Right renal cortex interstitium (tissue), 3 donors: ENCODE results near the gene CLSTN2. TPM values are rescaled to one million over a fixed set of nuclear protein-coding genes. Genes with fewer than 3 reads are reported as not detected.
A peak's percentile ranks its signal among the peaks of the same experiment; 100 is the strongest.

Source experiments
- DNase-seq, 3 donors: peaks; one replicate each; pipeline ENCODE4 v3.0.0-alpha.2; 2013; ENCODE audit warnings: low read depth in 3 of 3, low spot score in 2 of 3
- polyA plus RNA-seq, 3 donors: library from polyadenylated mRNA; unstranded; fragments of 120-200 nt; gene quantifications; one replicate each; pipeline ENCODE4 v1.2.1, GENCODE V29; 2013; ENCODE audit not compliant: insufficient read length in 3 of 3

Gene CLSTN2
- polyA plus RNA-seq, 3 donors, result 1.5 to 1.9 (median 1.5) TPM

DNA sequence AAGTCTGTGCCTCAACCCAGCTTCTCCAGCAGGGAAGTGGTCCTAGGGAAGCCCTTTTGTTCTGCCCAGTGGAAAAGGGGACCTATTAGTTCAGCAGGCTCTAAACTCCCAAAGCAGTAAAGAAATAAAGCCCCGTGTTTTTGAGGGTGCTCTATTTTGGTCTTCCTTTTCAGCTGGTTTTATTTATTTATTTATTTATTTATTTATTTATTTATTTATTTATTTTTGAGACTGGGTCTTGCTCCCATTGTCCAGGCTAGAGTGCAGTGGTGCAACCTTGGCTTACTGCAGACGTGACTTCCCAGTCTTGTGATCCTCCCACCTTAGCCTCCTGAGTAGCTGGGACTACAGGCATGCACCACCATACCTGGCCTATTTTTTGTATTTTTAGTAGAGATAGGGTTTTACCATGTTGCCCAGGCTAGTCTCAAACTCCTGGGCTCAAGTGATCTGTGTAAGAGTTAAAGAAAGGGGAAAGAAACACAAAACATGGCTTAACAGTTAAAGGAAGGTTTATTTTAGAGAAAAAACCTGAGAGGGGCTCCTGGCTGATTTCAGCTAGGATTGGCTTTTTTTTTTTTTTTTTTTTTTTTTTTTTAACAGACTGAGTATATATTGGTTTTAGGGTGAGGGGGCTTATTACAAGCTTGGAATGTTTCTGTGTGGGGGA, 154.6 kb downstream of the CLSTN2 start:
- no peak for DNase-seq

DNA sequence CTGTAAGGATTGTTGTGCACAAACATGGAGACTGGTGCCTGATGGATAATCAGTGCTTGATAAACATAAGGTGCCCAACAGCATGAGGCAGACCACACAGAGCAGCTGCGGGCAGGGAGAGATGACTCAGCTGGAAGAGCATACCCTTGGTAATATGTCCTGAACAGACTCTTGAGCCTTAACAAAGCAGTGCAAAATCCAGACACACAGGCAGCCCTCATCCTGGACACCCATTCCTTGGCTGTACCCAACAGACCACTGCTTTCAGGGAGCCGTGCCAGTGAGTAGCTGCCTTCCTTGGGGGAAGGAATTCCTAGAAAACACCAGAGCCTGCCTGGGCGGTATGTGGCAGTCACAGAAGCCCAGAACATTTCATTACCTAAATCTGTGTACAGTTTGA, 156.2 kb downstream of the CLSTN2 start:
- DNase-seq, result no peak

DNA sequence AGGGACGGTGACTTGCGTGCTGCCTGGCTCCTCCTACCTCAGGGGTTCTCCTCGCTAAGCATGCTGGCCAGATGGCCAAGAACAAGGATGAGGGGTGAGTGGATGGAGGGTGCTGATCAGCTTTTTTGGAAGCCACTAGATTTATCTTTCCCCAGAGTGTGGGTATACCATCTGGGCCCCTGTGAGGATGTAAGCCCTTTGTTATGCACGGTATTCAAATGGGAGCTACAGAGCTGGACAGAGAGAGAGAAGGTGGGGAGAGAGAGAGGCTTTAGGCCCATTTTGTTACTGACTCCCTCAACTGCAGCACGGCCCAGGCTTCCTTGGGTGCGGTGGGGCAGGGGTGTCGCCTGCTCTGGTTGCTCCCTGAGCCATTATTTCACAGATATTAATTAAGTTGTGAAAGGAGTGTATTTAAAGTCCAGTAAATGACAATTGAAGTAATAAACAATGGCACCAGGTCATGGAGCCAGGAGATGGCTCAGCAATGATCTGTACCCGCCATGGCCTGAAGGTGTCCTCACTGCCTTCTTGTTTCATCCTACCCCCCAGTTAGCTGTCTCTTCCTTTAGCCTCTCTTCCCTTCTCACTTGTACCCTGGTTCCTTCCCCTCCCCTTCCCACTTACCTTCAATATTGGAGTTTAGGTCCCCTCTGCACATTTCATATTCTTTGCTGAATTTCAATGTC, 158.0 kb downstream of the CLSTN2 start:
- DNase-seq, result no peak

DNA sequence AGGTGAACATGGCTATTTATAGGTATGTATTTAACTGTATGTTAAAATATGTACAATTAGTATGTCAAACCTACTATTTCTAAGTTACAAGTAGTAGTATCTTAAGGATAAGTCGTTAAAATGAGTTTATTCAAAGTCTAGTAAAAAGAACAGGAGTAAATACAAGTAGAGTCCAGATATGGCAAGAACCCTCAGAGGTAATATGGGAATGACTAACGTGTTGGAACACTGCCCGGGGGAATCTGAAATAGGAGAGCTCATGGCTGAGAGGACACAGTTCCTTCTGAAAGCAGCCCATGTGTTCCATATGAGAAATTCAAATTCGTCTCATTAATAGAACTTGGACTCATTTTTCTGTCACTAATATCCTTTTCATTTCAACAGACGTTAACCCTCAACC, 158.8 kb downstream of the CLSTN2 start:
- DNase-seq, result peak; percentile 45 to 68 (median 60)

DNA sequence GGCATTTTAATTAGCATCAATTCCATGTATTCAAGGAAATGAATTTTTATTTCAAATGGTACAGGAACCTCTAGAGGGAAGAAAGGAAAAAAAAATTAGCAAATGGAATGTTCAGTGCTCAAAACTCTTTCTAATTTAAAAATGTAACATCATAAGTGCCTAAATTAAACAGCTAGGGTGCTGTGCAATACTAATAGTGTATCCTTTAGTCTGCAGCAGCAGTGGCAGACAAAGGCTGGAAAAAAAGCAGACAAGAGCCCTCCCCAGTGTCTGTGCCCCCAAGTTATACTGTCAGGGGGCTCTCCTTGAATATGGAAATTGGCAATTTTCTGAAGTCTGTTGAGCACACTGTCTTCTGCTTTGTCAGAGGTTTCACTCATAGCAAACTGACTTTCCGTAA, 159.5 kb downstream of the CLSTN2 start:
- DNase-seq, result no peak

DNA sequence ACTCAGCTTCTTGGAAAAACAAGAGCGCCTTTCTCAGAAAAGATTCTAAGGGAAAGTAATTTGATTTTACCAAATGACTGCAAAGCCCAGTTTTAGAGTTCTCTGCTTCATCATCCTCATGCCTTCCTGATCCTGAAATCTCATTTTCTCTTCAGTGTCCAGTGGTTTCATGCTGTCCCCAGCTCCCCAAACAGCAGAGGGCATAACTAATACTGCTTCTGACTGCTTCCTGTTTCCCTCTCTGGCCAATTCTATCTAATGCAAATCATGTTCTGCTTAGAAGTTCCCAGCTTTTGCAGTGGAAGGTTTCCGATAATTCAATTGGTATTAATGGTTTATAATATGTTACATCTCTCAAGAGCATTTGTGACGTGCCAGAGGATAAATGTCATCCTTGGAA, 161.1 kb downstream of the CLSTN2 start:
- DNase-seq, result no peak

DNA sequence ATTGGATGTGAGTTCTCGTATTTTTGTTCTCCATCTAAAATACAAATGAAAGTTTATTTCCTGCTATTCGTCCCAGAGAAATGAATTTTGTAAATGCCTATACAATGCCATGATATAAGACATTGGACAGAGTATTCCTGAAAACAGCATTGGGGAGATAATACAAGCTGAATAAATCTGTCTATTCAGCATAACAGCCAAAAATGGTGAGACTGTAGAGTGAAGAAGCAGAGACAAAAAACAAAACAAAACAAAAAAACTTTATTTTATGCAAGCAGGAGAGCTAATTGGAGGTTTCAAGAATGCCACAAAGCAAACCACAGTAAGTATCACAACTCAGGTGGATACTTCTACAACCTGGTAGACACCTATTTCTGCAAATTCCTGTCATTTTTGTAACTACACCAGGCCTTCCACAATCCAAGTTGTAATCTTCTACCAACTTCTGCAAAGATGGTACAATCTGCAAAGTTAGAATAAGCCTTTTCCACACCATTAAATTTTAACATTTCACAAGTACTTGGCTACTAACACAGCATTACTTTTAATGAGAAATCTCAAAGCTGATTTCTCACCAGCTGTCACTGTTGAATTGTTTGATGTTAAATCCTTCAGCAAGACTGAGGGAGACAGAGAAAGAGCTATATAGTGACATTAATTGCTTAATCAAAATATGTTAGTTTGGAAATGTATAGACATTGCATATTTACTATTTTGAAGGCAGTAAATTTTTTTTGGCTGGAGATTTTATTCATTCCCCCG, 163.1 kb downstream of the CLSTN2 start:
- no peak for DNase-seq

DNA sequence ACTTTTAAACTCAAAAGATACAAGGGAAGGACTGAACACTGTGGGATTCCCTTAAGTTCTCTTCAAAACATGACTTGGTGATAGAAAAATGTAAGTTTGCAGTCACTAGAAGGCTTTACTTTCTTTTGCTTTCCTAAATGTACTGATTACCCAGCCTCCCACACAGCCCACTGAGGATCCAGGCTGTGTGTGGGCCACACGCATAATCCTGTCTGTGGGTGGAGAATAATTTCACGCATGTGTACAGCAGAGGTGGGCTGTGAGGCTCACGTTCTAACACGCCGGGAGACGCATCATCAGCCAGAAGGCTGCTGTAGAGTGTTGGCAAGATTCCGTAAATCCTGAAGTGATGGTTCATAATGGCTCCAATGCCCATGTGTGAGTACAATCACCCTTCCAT, 165.5 kb downstream of the CLSTN2 start:
- no peak for DNase-seq

DNA sequence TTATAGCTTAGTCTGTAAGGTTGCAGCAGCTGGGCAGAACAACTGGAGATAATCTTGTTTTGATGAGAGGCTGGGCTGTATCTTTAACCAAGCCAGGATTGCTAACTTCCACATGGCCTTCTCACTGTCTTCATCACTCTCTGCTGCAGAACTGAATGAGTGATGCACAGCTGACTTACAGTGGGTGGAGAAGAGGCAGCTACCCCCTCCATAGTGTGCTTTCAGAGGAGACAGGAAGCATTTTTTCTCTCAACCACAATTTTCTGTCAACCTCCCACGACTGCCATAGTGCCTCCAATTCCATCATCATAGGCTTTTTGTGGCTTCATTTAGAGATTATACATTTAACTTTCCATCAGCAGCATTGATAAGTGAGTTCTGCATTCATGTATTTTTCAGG, 168.2 kb downstream of the CLSTN2 start:
- DNase-seq, result no peak

DNA sequence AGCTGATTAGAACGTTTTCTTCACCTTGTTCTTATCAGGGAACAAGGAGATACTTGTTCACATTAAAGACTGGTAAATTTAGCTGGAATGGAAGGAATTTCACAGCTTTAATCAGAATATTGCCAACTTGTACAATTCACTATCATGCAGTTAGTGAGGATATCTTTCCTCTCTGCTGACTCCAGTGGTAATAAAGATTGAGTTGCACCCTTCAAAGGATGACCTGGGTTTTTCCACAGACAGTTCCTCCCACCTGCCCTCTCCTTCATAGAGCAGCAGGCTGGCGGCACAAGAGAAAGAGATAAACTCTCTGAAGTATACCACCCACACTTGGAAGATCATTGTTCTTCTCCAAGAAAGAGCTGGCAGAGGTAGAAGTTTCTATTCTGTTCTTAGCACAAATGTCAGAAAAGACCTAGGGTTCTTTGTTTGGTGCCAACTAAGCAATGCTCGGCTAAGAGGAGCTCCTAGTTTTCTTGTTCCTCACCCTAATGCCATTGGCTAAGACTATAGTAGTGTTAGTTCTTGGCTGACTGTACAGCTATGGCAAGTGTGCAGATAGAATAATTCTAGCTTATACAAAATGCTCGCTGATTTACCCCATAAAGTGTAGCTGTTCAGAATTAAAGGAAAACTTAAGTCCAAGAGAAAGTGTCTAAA, 169.1 kb downstream of the CLSTN2 start:
- no peak for DNase-seq

DNA sequence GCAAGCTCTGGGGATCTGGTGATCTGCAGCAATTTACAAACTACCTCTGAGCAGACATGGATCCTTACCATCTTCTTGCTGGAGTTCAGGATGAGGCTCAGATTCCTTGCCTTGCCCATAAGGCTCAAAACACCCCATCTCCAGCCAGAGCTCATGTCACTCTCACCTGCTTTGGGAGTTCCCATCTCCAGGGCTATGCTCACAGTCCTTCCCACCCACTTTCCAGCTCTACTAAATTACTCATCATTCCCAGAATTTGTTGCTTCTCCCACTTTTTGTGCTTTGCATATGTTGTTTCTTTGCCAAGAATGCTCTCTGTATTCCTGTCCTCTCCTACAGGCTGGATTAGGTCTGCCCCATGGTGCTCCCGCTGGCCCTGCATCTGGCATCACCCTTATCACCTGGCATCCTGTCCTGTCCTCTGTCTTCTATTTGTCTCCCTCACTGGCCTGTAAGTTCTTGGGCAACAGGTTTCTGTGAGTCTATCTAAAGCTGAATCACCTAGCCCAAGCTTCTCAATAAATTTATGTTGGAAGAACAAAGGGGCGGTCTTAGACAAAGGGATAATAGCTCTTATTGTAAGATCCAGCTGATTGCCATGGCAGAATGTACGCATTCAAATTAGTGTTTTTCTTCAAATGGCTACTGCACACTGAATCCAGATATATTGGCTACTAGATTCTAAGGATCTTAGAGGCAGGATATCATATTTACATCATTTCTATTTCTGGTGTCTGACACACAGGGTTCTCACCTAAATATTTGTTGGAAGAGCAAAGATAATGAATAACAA, 179.2 kb downstream of the CLSTN2 start:
- no peak for DNase-seq

DNA sequence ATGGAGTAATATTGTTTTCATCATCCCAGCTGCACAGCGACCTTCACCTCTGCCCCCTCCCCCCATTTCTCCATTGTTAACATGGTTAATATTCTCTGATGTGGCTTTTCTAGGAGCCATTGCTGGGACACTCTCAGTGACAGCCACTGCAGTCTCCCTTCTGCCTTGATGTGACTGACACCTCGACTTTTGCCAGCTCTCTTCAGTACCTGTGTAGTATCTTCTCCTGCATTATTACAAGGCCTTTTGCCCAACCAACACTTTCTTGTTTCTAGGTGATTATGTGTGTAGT, 179.8 kb downstream of the CLSTN2 start:
- DNase-seq, result no peak

DNA sequence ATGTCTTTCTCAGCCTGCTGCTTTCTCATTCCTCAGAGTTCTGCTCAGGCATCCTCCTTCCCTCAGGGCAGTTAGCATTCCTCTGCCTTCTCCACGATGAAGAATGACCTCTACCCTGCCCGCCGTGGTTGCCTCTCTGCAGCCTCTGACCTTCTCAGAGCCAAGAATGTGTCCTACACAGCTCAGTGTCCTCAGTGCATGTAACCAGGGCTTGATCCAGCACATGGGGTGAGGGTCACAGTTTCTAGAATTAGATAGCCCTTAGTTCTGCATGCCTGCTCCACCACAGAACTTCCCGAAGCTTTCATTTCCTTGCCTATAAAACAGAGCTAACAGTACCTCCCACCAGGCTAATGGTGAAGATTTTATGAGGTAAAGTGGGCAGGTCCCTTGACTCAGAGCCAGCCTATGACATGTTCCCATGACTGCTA, 182.1 kb downstream of the CLSTN2 start:
- peak in 2 of 3 donors; percentile 31 to 43 for DNase-seq

DNA sequence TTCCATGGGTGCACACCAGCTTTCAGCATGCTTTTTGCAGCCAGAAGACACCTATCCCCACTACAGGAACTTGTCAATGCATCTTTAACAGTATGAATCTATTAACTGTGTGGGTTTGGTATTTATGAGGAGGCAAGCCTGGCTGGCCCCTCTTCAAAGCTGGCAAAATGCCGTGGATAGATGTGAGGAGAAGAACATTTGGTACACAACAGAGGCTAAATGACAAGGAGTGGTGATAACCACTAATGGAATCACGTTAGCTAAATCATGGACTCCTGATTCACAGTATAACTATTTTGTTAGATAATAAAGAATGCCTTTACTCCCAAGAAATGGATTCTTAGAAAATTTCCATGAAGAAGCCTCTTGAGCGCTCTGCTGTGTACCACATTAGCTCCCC, 187.2 kb downstream of the CLSTN2 start:
- no peak for DNase-seq

DNA sequence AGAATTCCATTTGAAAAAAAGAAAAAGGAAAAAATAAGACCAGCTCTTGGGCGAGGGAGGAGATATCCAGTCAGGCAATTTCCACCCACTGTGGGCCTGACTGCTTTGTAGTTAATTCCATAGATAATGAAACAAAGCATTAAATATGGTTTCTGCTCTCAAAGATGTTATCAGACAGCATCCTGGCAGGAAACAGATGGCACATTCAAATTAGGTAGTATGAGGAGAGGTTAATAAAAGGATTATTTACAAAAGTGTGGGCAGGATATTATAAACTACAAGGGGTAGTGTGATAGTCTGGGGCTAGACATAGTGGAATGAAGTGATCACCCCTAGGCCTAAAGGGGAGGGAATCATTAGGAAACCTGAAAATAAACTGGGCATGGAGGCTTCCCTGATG, 193.2 kb downstream of the CLSTN2 start:
- no peak for DNase-seq

DNA sequence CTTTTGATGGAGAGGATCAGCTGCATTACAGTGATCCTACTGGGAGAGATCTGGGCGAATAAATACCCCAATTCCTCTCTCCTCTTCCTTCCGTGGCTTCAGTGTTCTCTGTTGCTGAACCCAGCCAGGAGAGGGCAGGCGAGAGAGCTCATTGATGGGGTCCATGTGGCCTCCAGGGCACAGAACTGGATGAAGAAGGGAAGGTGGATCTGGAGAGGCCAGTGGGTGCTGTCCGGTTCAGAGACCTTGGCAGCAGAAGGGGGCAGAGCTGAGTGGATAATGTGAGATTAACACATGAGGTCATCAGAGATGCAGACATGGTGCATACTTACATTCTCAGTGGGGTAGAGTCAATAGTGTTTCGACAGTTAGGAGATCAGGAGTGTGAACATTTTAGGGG, 193.6 kb downstream of the CLSTN2 start:
- DNase-seq, result no peak

DNA sequence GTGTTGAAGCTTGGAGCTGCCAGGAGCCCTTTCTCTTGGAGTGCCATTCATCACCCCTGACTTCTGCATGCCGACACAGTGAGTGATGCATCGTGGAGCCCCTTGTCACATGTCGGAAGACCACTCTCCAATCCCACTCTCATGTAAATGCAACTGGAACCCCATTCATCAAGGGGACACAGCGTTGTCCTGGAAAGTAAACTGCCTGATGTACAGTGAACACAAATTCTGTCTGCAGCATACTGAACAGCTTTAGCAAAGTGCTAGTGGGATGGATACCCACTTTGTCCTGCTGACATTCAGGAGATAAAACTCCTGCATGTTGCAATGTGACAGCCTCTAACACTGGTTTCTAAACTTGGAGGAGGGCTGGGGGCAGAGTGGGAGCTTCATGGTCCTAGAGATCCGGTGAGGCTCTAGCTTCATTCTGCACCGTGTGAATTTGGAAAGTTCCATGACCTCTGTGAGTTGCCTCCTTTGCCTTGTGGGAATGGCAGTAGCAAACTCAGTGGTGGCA, 194.8 kb downstream of the CLSTN2 start:
- no peak for DNase-seq

DNA sequence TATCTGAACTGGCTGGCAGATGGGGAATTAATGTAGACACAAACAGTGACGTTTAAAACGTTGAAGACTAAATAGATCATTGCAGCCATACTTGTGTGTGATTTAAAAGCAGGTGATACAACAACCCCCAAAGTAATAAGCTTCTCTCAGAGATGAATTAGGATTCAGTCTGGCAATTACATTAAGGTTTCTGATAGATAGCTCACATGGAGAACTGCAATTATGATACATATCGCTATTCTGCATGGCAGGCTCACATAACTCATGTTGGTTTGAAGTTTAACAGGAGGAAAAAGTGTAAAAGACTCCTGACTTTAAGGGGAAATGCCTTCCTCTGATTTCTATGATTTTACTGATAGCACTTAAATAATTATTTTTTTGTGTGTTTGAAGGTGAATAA, 196.9 kb downstream of the CLSTN2 start:
- no peak for DNase-seq

DNA sequence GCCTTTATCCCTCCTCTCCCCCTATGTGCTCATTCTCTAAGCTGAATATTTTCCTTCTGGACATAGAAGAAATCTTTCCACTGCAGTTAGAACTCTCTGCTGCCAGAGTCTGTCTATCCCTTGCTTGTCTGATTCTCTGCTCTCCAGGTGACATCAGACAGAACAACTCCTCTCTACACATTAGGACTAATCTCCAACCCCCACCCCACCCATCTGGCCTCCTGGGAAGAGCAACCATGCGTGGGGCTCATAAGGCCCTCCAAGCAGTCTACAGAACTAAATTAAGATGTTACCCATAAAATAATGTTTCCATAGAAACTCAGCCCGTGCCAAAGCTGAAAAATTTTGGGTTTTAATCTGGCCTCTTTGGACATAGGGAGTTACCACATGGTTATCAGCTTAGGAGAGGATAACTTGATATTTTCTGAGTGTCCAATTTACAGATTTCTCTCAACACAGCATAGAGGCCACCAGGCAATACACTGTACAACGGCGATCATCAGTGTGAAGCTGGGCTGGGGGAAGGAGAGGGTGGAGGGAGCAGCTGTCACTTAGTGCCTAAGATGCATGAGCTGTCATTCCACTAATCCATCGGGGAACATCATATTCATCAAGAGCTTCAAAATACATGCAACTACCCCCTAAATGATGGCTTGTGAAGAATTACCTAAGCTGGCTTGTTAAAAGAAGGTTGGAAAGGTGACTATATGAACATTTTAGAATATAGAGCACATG, 199.4 kb downstream of the CLSTN2 start:
- DNase-seq, result no peak

DNA sequence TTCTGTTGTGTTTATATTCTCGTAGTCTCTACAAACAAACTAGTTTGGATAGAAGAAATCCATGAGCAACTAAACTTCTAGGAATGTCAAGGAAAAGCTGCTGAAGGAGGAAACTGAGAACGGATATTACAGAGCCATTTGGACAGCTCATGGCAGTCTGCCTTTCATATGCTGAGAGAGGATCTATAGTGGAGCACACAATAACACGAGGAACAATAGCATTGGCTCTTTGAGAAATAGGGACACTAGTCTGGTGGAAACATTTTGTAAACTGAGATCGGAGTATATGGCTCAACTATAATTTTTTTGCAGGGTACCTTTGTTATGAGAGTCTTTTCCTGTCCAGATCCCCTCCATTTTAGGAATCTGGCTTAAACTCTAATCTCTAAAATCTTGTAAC, 200.5 kb downstream of the CLSTN2 start:
- DNase-seq, result no peak
